T-helper 17 cell (primary cell): ENCODE measurements around the gene ALX3. TPM values are rescaled to one million over a fixed set of nuclear protein-coding genes. Genes with fewer than 3 reads are reported as not detected.
A peak's percentile ranks its signal among the peaks of the same experiment; 100 is the strongest.

ENCODE experiments used
- ATAC-seq: fragments of 150-1000 bp; cut with Tn5 transposase; 2 replicates; pipeline ENCODE4 v1.10.0; 2021; ENCODE audit warnings: mild to moderate bottlenecking, moderate library complexity
- DNase-seq, 3 donors: peaks; one replicate each; pipeline versions ENCODE4 v3.0.0 to v3.0.0-alpha.2; 2020 to 2021
- H3K9me3 ChIP-seq: one replicate; pipeline ENCODE4 v1.7.0; 2013; ENCODE audit warnings: low read length, mild to moderate bottlenecking; ENCODE audit not compliant: control insufficient read depth, poor library complexity, severe bottlenecking
- H3K27ac Mint-ChIP-seq: one replicate; pipeline ENCODE4 v1.8.0; 2022; ENCODE audit warnings: mild to moderate bottlenecking, moderate library complexity, mixed read lengths
- H3K27me3 Mint-ChIP-seq: one replicate; pipeline ENCODE4 v1.8.0; 2022; ENCODE audit warnings: mixed read lengths
- H3K36me3 Mint-ChIP-seq: one replicate; pipeline ENCODE4 v1.8.0; 2022; ENCODE audit warnings: low read depth, mixed read lengths
- H3K4me1 Mint-ChIP-seq: one replicate; pipeline ENCODE4 v1.8.0; 2022; ENCODE audit warnings: mild to moderate bottlenecking, mixed read lengths
- H3K4me3 Mint-ChIP-seq: one replicate; pipeline ENCODE4 v1.8.0; 2022; ENCODE audit warnings: mild to moderate bottlenecking, moderate library complexity, mixed read lengths
- total RNA-seq, 4 donors: library from RNA in 2 of 4; stranded (reverse) in 2 of 4; gene quantifications; one replicate each; pipeline ENCODE4 v1.2.3 and lab custom pipeline; 2022 to 2026

The ALX3 gene
- not detected for total RNA-seq
- total RNA-seq (lab: John Stamatoyannopoulos, UW) = 0 to 0.12 reads per million in 2 donors

GRCh38 chr1:110070671-110071242 lies at the start of gene ALX3:
TSS of gene ALX3 (minus strand) at chr1:110070672. CDS start at chr1:110070612, 60 bp downstream.
- Mint-ChIP-seq H3K4me3 (peak within 1 kb of the TSS; percentile 55), H3K4me1 (peaks cover 13% of the 10 kb centered on the region), H3K27ac (no peak within 1 kb of the TSS), H3K36me3 (peaks cover 15% of the 10 kb centered on the region), H3K27me3 (peaks cover 87% of the 10 kb centered on the region)
- DNase-seq (no peak), ATAC-seq (no peak)
- H3K9me3 ChIP-seq = no peaks in the 10 kb centered on the region

GRCh38 chr1:110119843-110120242 lies 49.4 kb upstream of the ALX3 start:
- H3K27ac Mint-ChIP-seq = no peak overlapping the region
- DNase-seq (no peak), ATAC-seq (no peak)
- no peak overlapping the region for H3K4me3 Mint-ChIP-seq
- peaks cover 35% of the 10 kb centered on the region for H3K27me3 Mint-ChIP-seq
- no peaks in the 10 kb centered on the region for H3K4me1 Mint-ChIP-seq
- no peaks in the 10 kb centered on the region for H3K9me3 ChIP-seq
- H3K36me3 Mint-ChIP-seq = peaks cover 2% of the 10 kb centered on the region

DNA sequence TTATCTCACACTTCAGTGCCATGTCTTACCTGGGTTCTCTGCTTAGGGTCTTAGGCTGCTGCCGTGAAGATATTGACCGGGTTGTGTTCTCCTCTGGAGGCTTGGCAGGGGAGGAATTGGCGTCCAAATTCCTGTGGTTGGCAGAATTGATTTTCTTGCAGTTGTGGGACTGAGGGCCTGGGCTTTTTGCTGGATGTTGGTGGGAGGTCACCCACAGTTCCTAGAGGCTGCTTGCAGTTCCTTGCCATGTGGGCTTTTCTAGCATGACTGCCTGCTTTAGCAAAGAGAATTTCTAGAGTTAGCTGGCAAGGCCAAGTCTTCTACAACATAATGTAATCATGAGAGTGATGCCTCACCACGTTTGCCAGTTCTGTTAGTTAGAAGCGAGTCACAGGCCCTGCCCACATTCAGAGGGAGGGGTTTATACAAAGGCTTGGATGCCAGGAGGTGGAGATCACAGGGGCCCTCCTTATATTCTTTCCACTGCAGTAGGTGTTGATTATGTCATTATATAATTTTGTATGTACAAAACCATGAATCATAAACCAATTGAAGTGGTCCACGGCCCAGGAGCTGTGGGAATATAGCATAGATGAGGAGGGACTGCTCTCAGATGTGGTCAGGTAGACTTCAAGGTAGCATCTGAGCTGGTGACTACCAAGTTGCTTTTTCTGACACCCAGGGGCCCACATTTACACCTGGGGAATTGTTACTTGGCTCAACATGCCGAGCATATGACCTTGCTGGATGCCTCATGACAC lies 48.3 kb upstream of the ALX3 start:
- peaks cover 41% of the 10 kb centered on the region for H3K27me3 Mint-ChIP-seq
- peaks cover 2% of the 10 kb centered on the region for H3K36me3 Mint-ChIP-seq
- no peak overlapping the region for H3K4me3 Mint-ChIP-seq
- no peak for ATAC-seq
- H3K27ac Mint-ChIP-seq = no peak overlapping the region
- no peak for DNase-seq
- no peaks in the 10 kb centered on the region for H3K9me3 ChIP-seq
- no peaks in the 10 kb centered on the region for H3K4me1 Mint-ChIP-seq

DNA sequence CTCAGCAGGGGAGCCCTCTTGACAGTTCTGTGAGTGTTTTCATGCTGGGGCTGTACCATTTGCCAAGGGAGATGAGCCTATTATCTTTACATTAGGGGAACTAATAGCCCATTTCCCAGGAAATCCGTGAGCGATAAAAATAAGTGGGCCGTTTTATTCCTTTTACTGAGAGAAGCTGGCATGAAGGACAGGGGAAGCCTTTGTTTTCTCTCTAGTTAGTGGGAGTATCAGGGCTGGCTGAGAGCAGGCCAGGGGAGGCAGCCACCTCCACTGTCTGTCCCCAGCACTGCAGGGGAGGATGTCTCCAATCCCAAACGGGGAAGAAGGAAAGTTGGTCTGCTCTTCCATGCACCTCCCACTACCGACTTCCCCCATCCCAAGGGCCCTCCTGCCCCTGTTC lies 44.3 kb upstream of the ALX3 start:
- no peak overlapping the region for H3K27ac Mint-ChIP-seq
- no peak overlapping the region for H3K4me3 Mint-ChIP-seq
- no peaks in the 10 kb centered on the region for H3K36me3 Mint-ChIP-seq
- H3K4me1 Mint-ChIP-seq = no peaks in the 10 kb centered on the region
- peaks cover 58% of the 10 kb centered on the region for H3K27me3 Mint-ChIP-seq
- ATAC-seq (no peak), DNase-seq (no peak)
- H3K9me3 ChIP-seq = no peaks in the 10 kb centered on the region

- ATAC-seq = no peak
- H3K9me3 ChIP-seq = no peaks in the 10 kb centered on the region
- Mint-ChIP-seq H3K27me3 (peaks cover 64% of the 10 kb centered on the region), H3K36me3 (no peaks in the 10 kb centered on the region), H3K4me1 (no peaks in the 10 kb centered on the region), H3K4me3 (no peak overlapping the region), H3K27ac (no peak overlapping the region)
- no peak for DNase-seq
These were observed 43.7 kb upstream of the ALX3 start for GRCh38 chr1:110114173-110114572.

- Mint-ChIP-seq H3K4me1 (no peaks in the 10 kb centered on the region), H3K27me3 (peaks cover 70% of the 10 kb centered on the region), H3K4me3 (no peak overlapping the region), H3K27ac (no peak overlapping the region), H3K36me3 (no peaks in the 10 kb centered on the region)
- no peaks in the 10 kb centered on the region for H3K9me3 ChIP-seq
- ATAC-seq = no peak
- no peak for DNase-seq
These were observed 43.1 kb upstream of the ALX3 start for GRCh38 chr1:110113551-110113950.

DNA sequence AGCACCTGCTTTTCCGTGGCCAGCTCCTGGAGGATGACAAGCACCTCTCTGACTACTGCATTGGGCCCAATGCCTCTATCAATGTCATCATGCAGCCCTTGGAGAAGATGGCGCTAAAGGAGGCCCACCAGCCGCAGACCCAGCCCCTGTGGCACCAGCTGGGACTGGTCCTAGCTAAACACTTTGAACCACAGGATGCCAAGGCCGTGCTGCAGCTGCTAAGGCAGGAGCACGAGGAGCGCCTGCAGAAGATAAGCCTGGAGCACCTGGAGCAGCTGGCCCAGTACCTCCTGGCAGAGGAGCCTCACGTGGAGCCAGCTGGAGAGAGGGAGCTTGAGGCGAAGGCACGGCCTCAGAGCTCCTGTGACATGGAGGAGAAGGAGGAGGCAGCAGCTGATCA lies 42.2 kb upstream of the ALX3 start:
- H3K9me3 ChIP-seq = no peaks in the 10 kb centered on the region
- ATAC-seq (no peak), DNase-seq (no peak)
- Mint-ChIP-seq H3K4me3 (no peak overlapping the region), H3K27ac (no peak overlapping the region), H3K27me3 (peaks cover 76% of the 10 kb centered on the region), H3K36me3 (no peaks in the 10 kb centered on the region), H3K4me1 (no peaks in the 10 kb centered on the region)

GRCh38 chr1:110112143-110112542 lies 41.7 kb upstream of the ALX3 start, which contains the start of gene UBL4B:
TSS of gene UBL4B (plus strand) at chr1:110112443. CDS start at chr1:110112535, 92 bp downstream.
- H3K9me3 ChIP-seq = no peaks in the 10 kb centered on the region
- H3K27ac Mint-ChIP-seq = no peak within 1 kb of the TSS
- peaks cover 76% of the 10 kb centered on the region for H3K27me3 Mint-ChIP-seq
- H3K4me1 Mint-ChIP-seq = no peaks in the 10 kb centered on the region
- H3K4me3 Mint-ChIP-seq = no peak within 1 kb of the TSS
- H3K36me3 Mint-ChIP-seq = no peaks in the 10 kb centered on the region
- DNase-seq (no peak), ATAC-seq (no peak)

GRCh38 chr1:110111081-110111480 lies 40.6 kb upstream of the ALX3 start:
- Mint-ChIP-seq H3K27ac (no peak overlapping the region), H3K36me3 (no peaks in the 10 kb centered on the region), H3K4me1 (peaks cover 2% of the 10 kb centered on the region), H3K4me3 (no peak overlapping the region), H3K27me3 (peaks cover 65% of the 10 kb centered on the region)
- no peaks in the 10 kb centered on the region for H3K9me3 ChIP-seq
- no peak for DNase-seq
- no peak for ATAC-seq

GRCh38 chr1:110107867-110108469 lies 37.5 kb upstream of the ALX3 start:
- no peak for ATAC-seq
- no peaks in the 10 kb centered on the region for H3K9me3 ChIP-seq
- Mint-ChIP-seq H3K4me1 (peaks cover 5% of the 10 kb centered on the region), H3K4me3 (no peak overlapping the region), H3K27ac (no peak overlapping the region), H3K27me3 (peaks cover 46% of the 10 kb centered on the region), H3K36me3 (no peaks in the 10 kb centered on the region)
- no peak for DNase-seq

GRCh38 chr1:110106013-110106941 lies 35.8 kb upstream of the ALX3 start:
- Mint-ChIP-seq H3K36me3 (no peaks in the 10 kb centered on the region), H3K27me3 (peaks cover 40% of the 10 kb centered on the region), H3K4me3 (no peak overlapping the region), H3K4me1 (peaks cover 5% of the 10 kb centered on the region), H3K27ac (no peak overlapping the region)
- ATAC-seq (peak; percentile 86), DNase-seq (peak; percentile 14 to 40 (median 21))
- H3K9me3 ChIP-seq = no peaks in the 10 kb centered on the region

DNA sequence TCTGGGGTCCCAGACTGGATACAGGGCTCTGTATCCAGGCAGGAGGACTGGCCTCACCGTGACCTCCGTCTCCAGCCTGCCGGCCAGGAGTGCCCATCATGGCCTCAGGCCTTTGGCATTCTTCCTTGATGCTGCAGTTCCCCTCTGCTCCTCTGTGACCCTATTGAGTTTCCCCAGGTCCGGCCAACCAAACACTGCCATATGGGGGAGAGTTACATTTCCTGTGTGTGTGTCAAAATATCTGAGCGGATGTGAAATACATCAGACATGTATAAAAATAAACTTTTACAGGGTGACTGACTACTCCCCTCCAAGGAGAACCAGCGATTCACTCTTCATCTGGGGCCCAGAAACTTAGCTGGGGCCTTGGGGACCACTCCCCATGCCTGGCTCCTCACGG lies 31.6 kb upstream of the ALX3 start:
- Mint-ChIP-seq H3K36me3 (no peaks in the 10 kb centered on the region), H3K4me1 (peaks cover 5% of the 10 kb centered on the region), H3K27ac (no peak overlapping the region), H3K4me3 (peak overlapping the region; percentile 43), H3K27me3 (peaks cover 17% of the 10 kb centered on the region)
- ATAC-seq (no peak), DNase-seq (no peak)
- no peaks in the 10 kb centered on the region for H3K9me3 ChIP-seq

- Mint-ChIP-seq H3K27me3 (peaks cover 33% of the 10 kb centered on the region), H3K4me1 (peaks cover 2% of the 10 kb centered on the region), H3K27ac (no peak overlapping the region), H3K36me3 (no peaks in the 10 kb centered on the region), H3K4me3 (no peak overlapping the region)
- no peaks in the 10 kb centered on the region for H3K9me3 ChIP-seq
- DNase-seq (no peak), ATAC-seq (no peak)
These were observed 29.9 kb upstream of the ALX3 start for GRCh38 chr1:110100335-110100734.
